GM18511 (cell line): ENCODE data around the gene NCK1.

Experiments
- ATAC-seq: cut with Tn5 transposase; IDR thresholded peaks from one replicate; pipeline ENCODE4 v1.9.1; 2021; ENCODE audit warnings: mild to moderate bottlenecking, moderate library complexity; ENCODE audit not compliant: unreplicated experiment

NCK1 gene

GRCh38 chr3:136906725-136907124 lies 44.7 kb downstream of the NCK1 start:
- ATAC-seq: no peak

DNA sequence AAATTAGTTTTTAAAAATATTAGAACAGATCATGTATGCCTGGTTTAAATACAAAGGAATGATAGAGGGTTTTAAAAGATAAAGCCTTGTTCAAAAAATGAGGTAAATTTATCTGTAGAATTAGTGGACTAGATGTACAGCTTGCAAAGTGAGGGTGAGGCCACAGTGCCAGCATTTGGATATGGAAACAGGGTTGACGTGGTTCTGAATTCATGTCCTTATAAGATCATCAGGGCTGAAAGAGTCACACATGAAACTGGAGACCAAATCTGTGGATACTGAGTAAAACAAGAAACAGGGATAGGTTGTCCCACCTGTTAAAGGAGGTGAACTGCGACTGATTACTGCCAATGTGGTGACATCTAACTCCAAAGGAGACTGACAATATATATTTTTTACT lies 46.3 kb downstream of the NCK1 start:
- no peak for ATAC-seq

GRCh38 chr3:136909187-136909586 lies 47.2 kb downstream of the NCK1 start:
- peak; percentile 77 for ATAC-seq

GRCh38 chr3:136910697-136911096 lies 48.7 kb downstream of the NCK1 start:
- ATAC-seq: no peak

- no peak for ATAC-seq
Measured at GRCh38 chr3:136913168-136913567, 51.2 kb downstream of the NCK1 start.

- no peak for ATAC-seq
Measured at GRCh38 chr3:136914739-136915138, 52.7 kb downstream of the NCK1 start.

DNA sequence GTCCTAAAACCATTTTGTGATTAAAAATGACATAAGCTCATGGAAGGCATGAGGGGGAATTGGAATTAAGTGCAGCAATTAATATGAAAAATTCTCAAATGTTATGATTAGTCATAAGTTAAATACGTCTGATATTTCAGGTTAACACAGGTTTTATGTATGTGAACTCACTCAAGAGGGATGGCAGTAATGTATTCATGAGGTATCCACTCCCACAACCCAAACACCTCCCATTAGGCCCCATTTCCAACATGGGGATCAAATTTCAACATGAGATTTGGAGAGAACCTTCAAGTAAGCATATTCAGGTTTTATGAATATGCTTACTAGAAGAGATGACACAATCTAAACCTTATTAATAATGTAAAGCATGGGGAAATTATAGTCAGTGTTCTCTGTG lies 54.2 kb downstream of the NCK1 start:
- ATAC-seq: no peak

- ATAC-seq: no peak
Measured at GRCh38 chr3:136919799-136920580, 58.0 kb downstream of the NCK1 start.

DNA sequence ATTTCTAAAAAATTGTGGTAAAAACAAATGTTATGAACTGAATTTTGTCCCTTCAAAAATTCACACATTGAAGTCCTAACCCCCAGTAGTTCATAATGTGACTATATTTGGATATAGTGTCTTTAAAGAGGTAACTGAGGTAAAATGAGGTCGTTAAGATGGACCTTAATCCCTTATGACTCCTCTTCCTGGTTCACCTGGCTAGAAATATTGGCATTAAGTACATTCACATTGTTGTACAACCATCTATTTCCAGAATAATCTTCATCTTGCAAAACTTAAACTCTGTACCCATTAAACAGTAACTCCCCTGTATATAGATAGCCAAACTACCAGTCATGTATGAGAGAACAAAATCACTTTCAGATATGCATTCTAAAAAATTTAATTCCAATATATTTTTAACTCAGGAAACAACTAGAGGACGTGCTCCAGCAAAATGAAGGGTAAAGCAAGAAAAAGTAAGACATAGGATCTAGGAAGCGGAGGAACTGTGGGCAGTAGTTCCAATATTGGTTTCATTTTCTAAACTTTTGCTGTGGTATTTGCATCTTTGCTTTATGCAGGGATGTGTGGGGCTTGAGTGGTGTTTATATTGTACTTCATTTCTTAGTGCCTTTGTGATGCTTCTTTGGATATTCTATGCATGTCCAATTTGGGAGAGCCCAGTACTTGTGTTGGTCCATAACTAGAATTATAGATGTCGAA lies 59.0 kb downstream of the NCK1 start:
- no peak for ATAC-seq

GRCh38 chr3:136925425-136926190 lies 63.6 kb downstream of the NCK1 start:
- peak; percentile 52 for ATAC-seq

DNA sequence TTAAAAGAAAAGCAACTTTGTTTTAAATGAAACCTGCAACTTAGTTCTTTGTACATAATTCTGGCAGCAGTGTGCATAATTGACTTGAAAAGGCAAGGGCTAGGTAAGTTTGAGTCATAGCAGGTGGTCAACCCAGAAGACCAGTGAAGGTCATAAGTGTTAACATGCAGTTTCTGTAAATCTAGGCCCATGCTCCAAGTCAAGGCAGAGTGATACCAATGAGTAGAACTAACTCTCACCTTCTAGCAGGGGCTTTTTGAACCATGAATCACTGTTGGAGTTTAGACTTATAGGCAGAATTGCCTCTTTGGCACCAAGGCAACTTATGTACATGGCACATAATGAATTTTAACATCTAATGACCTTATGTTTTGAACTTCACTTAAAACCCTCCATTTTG lies 66.2 kb downstream of the NCK1 start:
- no peak for ATAC-seq

- no peak for ATAC-seq
Measured at GRCh38 chr3:136929977-136930670, 68.1 kb downstream of the NCK1 start.

GRCh38 chr3:136931606-136932005 lies 69.6 kb downstream of the NCK1 start:
- ATAC-seq: no peak

DNA sequence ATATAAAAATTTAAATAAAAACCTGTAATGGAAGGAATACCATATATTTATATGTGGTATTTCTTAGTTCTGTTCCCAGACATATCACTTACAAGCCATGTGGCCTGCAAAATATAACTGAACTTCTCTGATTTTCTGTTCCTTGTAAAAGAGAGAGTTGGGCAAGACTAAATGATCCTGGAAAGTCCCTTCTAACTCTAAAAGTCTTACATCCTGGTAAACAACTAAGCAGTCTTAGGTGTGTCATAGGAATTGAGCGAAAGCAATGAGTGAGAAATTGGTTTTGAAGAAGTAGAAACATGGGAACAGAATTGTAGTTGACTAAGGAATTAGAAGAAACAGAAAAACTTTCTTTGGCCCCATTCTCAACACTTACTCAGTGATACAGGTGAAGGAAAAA lies 70.5 kb downstream of the NCK1 start:
- ATAC-seq: peak; percentile 56

GRCh38 chr3:136932978-136933772 lies 71.2 kb downstream of the NCK1 start:
- no peak for ATAC-seq

DNA sequence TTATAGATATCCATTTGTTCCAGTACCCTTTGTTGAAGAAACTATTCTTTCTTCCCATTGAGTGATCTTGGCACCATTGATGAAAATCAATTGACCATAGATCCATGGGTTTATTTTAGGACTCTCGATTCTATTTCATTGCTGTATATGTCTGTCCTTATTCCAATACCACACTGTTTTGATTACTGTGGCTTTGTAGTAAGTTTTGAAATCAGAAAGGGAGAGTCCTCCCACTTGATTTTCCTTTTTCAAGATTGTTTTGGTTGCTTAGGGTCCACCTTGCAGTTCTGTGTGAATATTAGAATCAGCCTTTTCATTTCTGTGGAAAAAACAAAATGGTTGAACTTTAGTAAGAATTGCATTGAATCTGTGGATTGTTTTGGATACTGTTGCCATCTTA lies 75.2 kb downstream of the NCK1 start:
- no peak for ATAC-seq

DNA sequence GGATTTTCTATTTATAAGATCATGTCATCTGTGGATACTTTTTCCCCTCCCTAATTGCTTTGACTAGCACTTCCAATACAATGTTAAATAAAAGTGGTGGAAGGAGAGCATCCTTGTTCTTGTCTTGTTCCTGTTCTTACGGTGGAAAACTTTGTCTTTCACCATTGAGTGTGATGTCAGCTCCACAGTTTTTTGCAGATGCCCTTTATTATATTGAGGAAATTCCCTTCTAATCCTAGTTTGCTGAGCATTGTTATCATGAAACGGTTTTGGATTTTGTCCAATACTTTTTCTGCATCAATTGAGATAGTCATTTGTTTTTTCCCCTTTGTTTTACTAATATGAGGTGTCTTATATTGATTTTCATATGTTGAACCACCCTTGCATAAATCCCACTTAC lies 75.8 kb downstream of the NCK1 start:
- ATAC-seq: no peak

- no peak for ATAC-seq
Measured at GRCh38 chr3:136938334-136938733, 76.3 kb downstream of the NCK1 start.

DNA sequence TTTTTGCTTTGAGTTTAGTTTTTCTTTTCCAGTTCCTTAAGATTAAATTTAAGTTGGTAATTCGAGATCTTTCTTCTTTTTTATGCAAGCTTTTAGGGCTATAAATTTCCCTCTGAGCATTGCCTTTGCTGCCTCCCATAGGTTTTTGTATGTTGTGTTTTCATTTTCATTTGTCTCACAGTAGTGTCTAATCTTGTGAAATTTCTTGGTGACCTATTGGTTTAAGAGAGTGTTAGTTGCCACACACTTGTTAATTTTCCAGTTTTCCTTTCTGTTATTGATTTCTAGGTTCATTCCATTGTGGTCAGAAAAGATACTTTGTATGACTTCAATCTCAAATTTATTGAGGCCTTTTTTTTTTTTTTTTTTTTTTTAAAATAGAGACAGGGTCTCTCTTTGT lies 77.5 kb downstream of the NCK1 start:
- no peak for ATAC-seq

DNA sequence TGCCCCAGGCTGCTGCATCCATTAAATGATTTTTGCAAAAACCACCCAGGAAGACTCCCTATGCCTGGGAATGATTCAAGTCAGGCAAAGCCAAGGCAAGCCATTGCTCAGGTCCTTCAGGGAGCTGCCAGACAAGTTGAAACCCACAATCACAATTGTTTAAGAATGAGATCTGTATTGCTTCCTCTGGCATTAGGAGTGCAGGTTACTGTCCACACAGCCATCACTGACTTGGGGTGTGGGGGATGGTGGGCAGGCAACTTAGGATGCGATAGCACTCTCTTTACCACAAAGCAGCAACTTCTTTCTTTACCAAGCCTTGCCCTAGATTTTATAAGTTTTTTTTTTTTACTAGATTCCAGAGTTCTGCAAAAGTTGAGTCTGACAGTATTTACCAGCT lies 80.8 kb downstream of the NCK1 start:
- no peak for ATAC-seq
